Measurements from ENCODE around the gene FBLN5. TPM values are rescaled to one million over a fixed set of nuclear protein-coding genes. Genes with fewer than 3 reads are reported as not detected.

The FBLN5 gene
- total RNA-seq, 1 experiment from 2014 or later = 1.0 TPM

DNA sequence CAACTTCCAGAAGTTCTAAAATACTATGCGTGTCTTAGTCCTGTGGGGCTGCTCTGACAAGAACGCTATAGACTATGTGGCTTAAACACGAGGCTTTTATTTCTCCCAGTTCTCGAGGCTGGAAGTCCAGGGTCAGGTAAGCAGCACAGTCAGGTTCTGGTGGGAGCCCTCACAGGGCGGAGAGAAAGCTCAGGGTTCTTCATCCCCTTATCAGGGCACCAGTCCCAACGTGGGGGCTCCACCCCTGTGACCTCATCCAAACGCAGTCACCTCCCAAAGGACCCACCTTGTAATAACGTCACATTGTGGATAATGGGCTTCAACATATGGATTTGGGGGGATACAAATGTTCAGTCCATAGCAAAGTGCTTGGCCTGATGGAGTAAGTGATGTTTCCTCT lies 43.0 kb downstream of the FBLN5 start:
- H4K91ac ChIP-seq (ENCODE audit: insufficient read length, low read depth, low read length) = no peak overlapping the region
- H3K27ac ChIP-seq (ENCODE audit: insufficient read length, low read depth, low read length) = no peak overlapping the region
- H2BK15ac ChIP-seq (ENCODE audit: low read depth, low read length) = no peak overlapping the region
- H3K27me3 Mint-ChIP-seq (ENCODE audit: low read depth) = no peaks in the 10 kb centered on the region; the same call in 1 of the 2 replicates
- no peak overlapping the region for H4K8ac ChIP-seq (replicated peaks; ENCODE audit: insufficient read length, low read depth, low read length)
- H2BK120ac ChIP-seq (ENCODE audit: low read depth, low read length, poor library complexity, severe bottlenecking) = no peak overlapping the region
- H3K23me2 ChIP-seq (ENCODE audit: insufficient read length, low read depth, low read length, poor library complexity, severe bottlenecking) = no peaks in the 10 kb centered on the region
- no peak overlapping the region for H2BK5ac ChIP-seq (ENCODE audit: insufficient read length, low read length)
- H3K4me1 Mint-ChIP-seq = no peaks in the 10 kb centered on the region
- no peaks in the 10 kb centered on the region for H3K79me2 ChIP-seq (ENCODE audit: insufficient read depth, low read length)
- H3K4me1 ChIP-seq (ENCODE audit: insufficient read depth, low read length) = no peaks in the 10 kb centered on the region
- no peaks in the 10 kb centered on the region; a peak in 1 of 7 replicates for H3K36me3 Mint-ChIP-seq (ENCODE audit: insufficient read depth in 1 of 3, low read depth in 3 of 3)
- H3K9me3 ChIP-seq (ENCODE audit: control insufficient read depth, low read depth, low read length) = no peaks in the 10 kb centered on the region
- no peak overlapping the region for H3K56ac ChIP-seq (ENCODE audit: insufficient read length, low read depth, low read length)
- H3K14ac ChIP-seq (ENCODE audit: insufficient read depth, low read length) = no peak overlapping the region
- no peak overlapping the region for H3K23ac ChIP-seq (ENCODE audit: insufficient read length, low read depth, low read length)
- no peak overlapping the region for H2AFZ ChIP-seq (ENCODE audit: low read length)
- no peak overlapping the region for H3T11ph ChIP-seq (ENCODE audit: low read length)
- no peaks in the 10 kb centered on the region for H3K9me3 Mint-ChIP-seq
- H2BK12ac ChIP-seq (ENCODE audit: insufficient read length, low read depth, low read length) = no peak overlapping the region
- H3K27me3 ChIP-seq (ENCODE audit: insufficient read depth, low read length) = no peaks in the 10 kb centered on the region
- no peak overlapping the region for H3K4ac ChIP-seq (ENCODE audit: low read depth, low read length)
- no peak overlapping the region for H2AK5ac ChIP-seq (ENCODE audit: insufficient read length, low read length)
- WGBS (ENCODE audit: extremely low coverage, insufficient read length, low lambda C conversion rate) = no CpG with 5 or more reads among the region's 8 CpGs
- H3K27ac Mint-ChIP-seq = no peak overlapping the region
- H4K5ac ChIP-seq (ENCODE audit: insufficient read length, low read depth, low read length) = no peak overlapping the region
- H3K4me2 ChIP-seq (ENCODE audit: insufficient read depth, insufficient read length, low read length) = no peak overlapping the region
- H3K79me1 ChIP-seq (ENCODE audit: insufficient read depth, low read depth, low read length, poor library complexity, severe bottlenecking) = no peaks in the 10 kb centered on the region
- no peak overlapping the region for H3K9ac ChIP-seq (ENCODE audit: extremely low read depth, insufficient read length, low read length)
- H3K4me3 Mint-ChIP-seq = no peak overlapping the region
- TF ChIP-seq, protein P1, sequence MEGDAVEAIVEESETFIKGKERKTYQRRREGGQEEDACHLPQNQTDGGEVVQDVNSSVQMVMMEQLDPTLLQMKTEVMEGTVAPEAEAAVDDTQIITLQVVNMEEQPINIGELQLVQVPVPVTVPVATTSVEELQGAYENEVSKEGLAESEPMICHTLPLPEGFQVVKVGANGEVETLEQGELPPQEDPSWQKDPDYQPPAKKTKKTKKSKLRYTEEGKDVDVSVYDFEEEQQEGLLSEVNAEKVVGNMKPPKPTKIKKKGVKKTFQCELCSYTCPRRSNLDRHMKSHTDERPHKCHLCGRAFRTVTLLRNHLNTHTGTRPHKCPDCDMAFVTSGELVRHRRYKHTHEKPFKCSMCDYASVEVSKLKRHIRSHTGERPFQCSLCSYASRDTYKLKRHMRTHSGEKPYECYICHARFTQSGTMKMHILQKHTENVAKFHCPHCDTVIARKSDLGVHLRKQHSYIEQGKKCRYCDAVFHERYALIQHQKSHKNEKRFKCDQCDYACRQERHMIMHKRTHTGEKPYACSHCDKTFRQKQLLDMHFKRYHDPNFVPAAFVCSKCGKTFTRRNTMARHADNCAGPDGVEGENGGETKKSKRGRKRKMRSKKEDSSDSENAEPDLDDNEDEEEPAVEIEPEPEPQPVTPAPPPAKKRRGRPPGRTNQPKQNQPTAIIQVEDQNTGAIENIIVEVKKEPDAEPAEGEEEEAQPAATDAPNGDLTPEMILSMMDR (conservative IDR thresholded peaks at IDR 0.05) = no peak
- no peak overlapping the region for H2BK20ac ChIP-seq (ENCODE audit: low read depth, low read length, poor library complexity, severe bottlenecking)
- no peaks in the 10 kb centered on the region for H4K20me1 ChIP-seq (ENCODE audit: control insufficient read depth, insufficient read depth, insufficient read length)
- DNase-seq = no peak
- H3K18ac ChIP-seq (ENCODE audit: insufficient read length, low read depth, low read length) = no peak overlapping the region

All from H9 (cell line).